Bronchial epithelial cell (primary cell): ENCODE results near the gene AMY1B. TPM values are rescaled to one million over a fixed set of nuclear protein-coding genes. Genes with fewer than 3 reads are reported as not detected.
"Not testable (repeated sequence)": the region's sequence is repeated elsewhere in the genome, so short reads cannot be mapped to it uniquely, and the experiment has no call there.

Source experiments
- DNase-seq: peaks from one replicate; pipeline ENCODE4 v3.0.0-alpha.2; 2010; ENCODE audit warnings: low read depth
- FAIRE-seq: peaks from 2 replicates; lab custom pipeline; 2011; peaks lifted over from hg19 to GRCh38; lab: Jason Lieb, UNC
- H3K27me3 ChIP-seq: 2 replicates; pipeline ENCODE4 v1.5.1; 2011; ENCODE audit warnings: low read length; ENCODE audit not compliant: control insufficient read depth, insufficient read depth
- H3K36me3 ChIP-seq: 2 replicates; pipeline ENCODE4 v1.5.1; 2011; ENCODE audit warnings: low read length; ENCODE audit not compliant: control insufficient read depth, insufficient read depth
- H3K4me3 ChIP-seq: 2 replicates; pipeline ENCODE4 v1.5.1; 2011; ENCODE audit warnings: mild to moderate bottlenecking, low read depth, low read length, control low read depth
- total RNA-seq: library from RNA; depleted of rRNA; stranded (reverse); fragments of >200 nt; gene quantifications from 2 replicates; pipeline ENCODE4 v1.2.1, GENCODE V29; 2014

The AMY1B gene
- total RNA-seq, 1 donor from 2014 or later: not detected

- not testable (repeated sequence) for DNase-seq, H3K27me3 ChIP-seq, FAIRE-seq, H3K36me3 ChIP-seq, H3K4me3 ChIP-seq
These were observed 45.1 kb downstream of the AMY1B start for GRCh38 chr1:103650889-103651288.

DNA sequence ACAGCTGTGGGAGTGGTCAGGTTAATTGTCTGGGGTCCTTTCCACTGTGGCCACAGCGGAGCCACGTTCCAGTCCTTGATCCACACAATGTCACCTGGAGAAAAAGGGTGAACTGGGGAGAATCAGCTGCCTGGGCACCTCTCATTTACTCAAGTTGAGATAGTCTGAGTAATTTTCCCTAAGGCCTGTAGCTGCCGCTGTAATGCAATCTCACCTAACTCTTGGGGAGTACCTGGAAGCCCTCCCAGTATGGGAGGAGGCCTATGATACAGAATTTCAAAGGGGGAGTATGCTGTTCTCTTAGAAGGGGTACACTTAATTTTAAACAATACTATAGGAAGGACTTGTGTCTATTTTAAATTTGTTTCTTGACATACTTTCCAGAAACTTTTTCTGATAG is 45.7 kb downstream of the AMY1B start:
- DNase-seq, FAIRE-seq, H3K36me3 ChIP-seq: not testable (repeated sequence)

DNA sequence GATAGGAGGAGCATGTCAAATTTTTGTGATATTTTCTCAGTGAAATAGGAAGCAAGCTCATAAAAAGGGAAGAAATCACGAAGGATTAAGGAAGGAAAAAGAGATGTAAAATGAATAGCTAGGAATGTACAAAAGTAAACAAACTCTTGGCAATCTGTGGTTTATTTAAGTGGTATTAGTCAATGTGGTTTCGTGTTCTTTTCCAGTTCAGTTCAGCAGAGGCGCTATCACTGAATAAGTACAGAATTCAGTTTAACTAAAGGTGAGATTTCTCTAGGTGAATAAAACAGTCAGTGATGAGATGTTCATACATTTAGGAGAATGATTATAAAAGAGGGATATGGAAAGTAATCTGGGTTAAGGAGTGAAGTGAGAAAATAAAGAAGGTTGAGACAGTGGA is 52.1 kb downstream of the AMY1B start:
- FAIRE-seq, H3K27me3 ChIP-seq, H3K4me3 ChIP-seq, H3K36me3 ChIP-seq, DNase-seq: not testable (repeated sequence)

More for the DNA sequence above, 45.7 kb downstream of the AMY1B start:
- not testable (repeated sequence) for H3K27me3 ChIP-seq, H3K4me3 ChIP-seq

DNA sequence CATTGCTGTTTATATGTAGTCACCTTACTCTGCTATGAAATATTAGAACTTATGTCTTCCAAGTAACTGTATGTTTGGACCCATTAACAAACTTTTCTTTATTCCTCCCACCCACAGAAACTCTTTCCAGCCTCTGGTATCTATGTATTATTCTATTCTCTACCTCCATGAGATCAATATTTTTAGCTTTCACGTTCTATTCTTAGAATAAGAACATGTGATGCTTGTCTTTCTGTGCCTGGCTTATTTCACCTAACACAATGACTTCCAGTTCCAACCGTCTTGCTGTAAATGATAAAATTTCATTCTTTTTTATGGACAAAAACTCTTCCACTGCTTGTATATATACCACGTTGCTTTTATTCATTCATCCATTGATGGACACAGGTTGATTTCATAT is 54.8 kb downstream of the AMY1B start:
- not testable (repeated sequence) for DNase-seq, H3K27me3 ChIP-seq, H3K36me3 ChIP-seq, H3K4me3 ChIP-seq, FAIRE-seq

Other genes starting within 250 kb of the AMY1B start
- gene RNPC3, start 170.5 kb downstream of the AMY1B start, total RNA-seq: 2.6 and 4.6 TPM in 2 replicates
- gene AMY2B, start 124.6 kb downstream of the AMY1B start, total RNA-seq: 3.9 and 5.5 TPM in 2 replicates
- not detected in 2 replicates for gene AMY2A, start 78.8 kb downstream of the AMY1B start, total RNA-seq
- gene AMY1A, start 40.5 kb downstream of the AMY1B start, total RNA-seq: under 0.01 TPM in 1 of 2 replicates, not detected in the other
- 0.26 TPM in 2 replicates for gene AMY1C, start 53.7 kb upstream of the AMY1B start, total RNA-seq